GM23248 (cell line): Measurements from ENCODE around the gene RBM10. TPM values are rescaled to one million over a fixed set of nuclear protein-coding genes. Genes with fewer than 3 reads are reported as not detected.

Experiments used
- DNase-seq: peaks from one replicate; pipeline ENCODE4 v3.0.0-alpha.2; 2015
- H2AFZ ChIP-seq: fragments of 200-600 bp; sonication (generic); 2 replicates; pipeline ENCODE4 v1.6.1; 2016; ENCODE audit warnings: antibody characterized with exemption
- H3F3A ChIP-seq: fragments of 200-600 bp; sonication (generic); 2 replicates; pipeline ENCODE4 v1.6.1; 2016; ENCODE audit warnings: mild to moderate bottlenecking, antibody characterized with exemption, mixed run types; ENCODE audit not compliant: insufficient read depth
- H3K27ac ChIP-seq: fragments of 200-600 bp; sonication (generic); 2 replicates; pipeline ENCODE4 v1.5.1; 2016; ENCODE audit warnings: mild to moderate bottlenecking
- H3K27me3 ChIP-seq: fragments of 200-600 bp; sonication (generic); replicated peaks from 2 replicates; pipeline ENCODE4 v1.6.1; 2016; ENCODE audit warnings: mild to moderate bottlenecking; ENCODE audit not compliant: insufficient read depth
- H3K36me3 ChIP-seq: fragments of 200-600 bp; sonication (generic); 2 replicates; pipeline ENCODE4 v1.6.1; 2016; ENCODE audit warnings: low read depth, mild to moderate bottlenecking
- H3K4me1 ChIP-seq: fragments of 200-600 bp; sonication (generic); 2 replicates; pipeline ENCODE4 v1.6.1; 2016; ENCODE audit warnings: mild to moderate bottlenecking; ENCODE audit not compliant: insufficient read depth
- H3K4me2 ChIP-seq: fragments of 200-600 bp; sonication (generic); one replicate; pipeline ENCODE4 v1.6.1; 2016; ENCODE audit warnings: mild to moderate bottlenecking; ENCODE audit not compliant: unreplicated experiment
- H3K4me3 ChIP-seq: fragments of 200-600 bp; sonication (generic); 2 replicates; pipeline ENCODE4 v1.5.1; 2016; ENCODE audit warnings: mild to moderate bottlenecking
- H3K79me2 ChIP-seq: fragments of 200-600 bp; sonication (generic); 2 replicates; pipeline ENCODE4 v1.6.1; 2016; ENCODE audit warnings: mild to moderate bottlenecking; ENCODE audit not compliant: insufficient read depth
- H3K9ac ChIP-seq: fragments of 200-600 bp; sonication (generic); 2 replicates; pipeline ENCODE4 v1.6.1; 2016; ENCODE audit warnings: mild to moderate bottlenecking
- H3K9me2 ChIP-seq: fragments of 200-600 bp; sonication (generic); 2 replicates; pipeline ENCODE4 v1.6.1; 2016; ENCODE audit warnings: mixed run types, mild to moderate bottlenecking, moderate library complexity; ENCODE audit not compliant: insufficient read depth
- H3K9me3 ChIP-seq: fragments of 200-600 bp; sonication (generic); one replicate; pipeline ENCODE4 v1.6.1; 2017; ENCODE audit warnings: low read depth
- H4K20me1 ChIP-seq: fragments of 200-600 bp; sonication (generic); 2 replicates; pipeline ENCODE4 v1.6.0; 2016; ENCODE audit not compliant: insufficient read depth
- EZH2 ChIP-seq: fragments of 200-600 bp; sonication (generic); IDR thresholded peaks from 2 replicates; pipeline ENCODE4 v1.6.1; 2018; ENCODE audit warnings: antibody characterized with exemption, mild to moderate bottlenecking; ENCODE audit not compliant: insufficient read depth, poor library complexity, severe bottlenecking
- EZH2phosphoT487 ChIP-seq: fragments of 200-600 bp; sonication (generic); IDR thresholded peaks from 2 replicates; pipeline ENCODE4 v1.6.1; 2018; ENCODE audit warnings: antibody characterized with exemption, moderate library complexity, mild to moderate bottlenecking, low read depth; ENCODE audit not compliant: insufficient read depth
- WGBS, 2 experiments: methylation state at CpG; one replicate each; pipeline ENCODE4 v1.1.6; 2015 to 2017; ENCODE audit warnings: low lambda C conversion rate in 2 of 2, low coverage in 1 of 2; ENCODE audit errors: missing lambda C conversion rate in 2 of 2; 5-methylcytosine and 5-hydroxymethylcytosine counted together
- in situ Hi-C: fragments of 300-500 bp; cut with MboI; formaldehyde crosslinking; loops from 2 replicates; pipeline ENCODE4 v1.15.0; 2020
- polyA plus RNA-seq: library from polyadenylated mRNA; unstranded; fragments of >200 nt; fragmentation: Nextera tagmentation; extraction: Ambion mirVana; gene quantifications from 2 replicates; pipeline ENCODE4 v1.2.1, GENCODE V29; 2016
- total RNA-seq: library from RNA; depleted of rRNA; stranded (reverse); fragments of >200 nt; shearing (Covaris generic); gene quantifications from 2 replicates; pipeline ENCODE4 v1.2.3, GENCODE V29; 2014

RBM10 gene
- total and polyA plus RNA-seq, 2 experiments from 2014 or later, result 30.6 to 40.1 TPM

GRCh38 chrX:47212381-47213293 is 67.6 kb downstream of the RBM10 start:
- Histone ChIP-seq H4K20me1 (no peaks in the 10 kb centered on the region), H3K4me1 (peaks cover 15% of the 10 kb centered on the region)

DNA sequence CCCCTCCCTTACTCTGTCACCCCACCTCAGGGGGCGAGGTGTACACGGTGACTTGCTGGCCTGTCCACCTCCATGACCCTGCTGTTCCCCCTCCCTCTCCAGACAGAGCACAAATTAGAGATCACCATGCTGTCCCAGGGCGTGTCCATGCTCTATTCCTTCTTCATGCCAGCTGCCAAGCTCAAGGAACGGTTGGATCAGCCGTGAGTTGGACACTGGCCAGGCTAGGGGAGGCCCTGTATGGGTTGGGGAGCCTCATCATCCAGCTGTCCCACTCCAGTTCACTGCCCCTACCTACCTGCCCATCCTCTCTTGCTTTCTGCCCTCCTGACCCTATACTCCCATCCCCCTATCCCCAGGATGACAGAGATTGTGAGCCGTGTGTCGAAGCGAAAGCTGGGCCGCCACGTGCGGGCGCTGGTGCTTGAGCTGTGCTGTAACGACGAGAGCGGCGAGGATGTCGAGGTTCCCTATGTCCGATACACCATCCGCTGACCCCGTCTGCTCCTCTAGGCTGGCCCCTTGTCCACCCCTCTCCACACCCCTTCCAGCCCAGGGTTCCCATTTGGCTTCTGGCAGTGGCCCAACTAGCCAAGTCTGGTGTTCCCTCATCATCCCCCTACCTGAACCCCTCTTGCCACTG is 69.5 kb downstream of the RBM10 start:
- in situ Hi-C loops, result loop anchor here (25.0 kb wide), 1 partner anchor 173 kb away; no protein-coding TSS in a partner anchor
- Histone ChIP-seq H3K4me1 (peaks cover 15% of the 10 kb centered on the region), H4K20me1 (no peaks in the 10 kb centered on the region), H3K79me2 (peaks cover 10% of the 10 kb centered on the region), H3K27me3 (no peaks in the 10 kb centered on the region), H3F3A (peaks cover 44% of the 10 kb centered on the region), H3K4me2 (no peak overlapping the region), H3K36me3 (peaks cover 1% of the 10 kb centered on the region; the same call in 1 of the 2 replicates), H3K4me3 (no peak overlapping the region), H3K9me2 (no peaks in the 10 kb centered on the region), H3K9me3 (no peaks in the 10 kb centered on the region), H3K27ac (no peak overlapping the region), H2AFZ (no peak overlapping the region), H3K9ac (no peak overlapping the region)
- TF ChIP-seq EZH2 (no peak), EZH2phosphoT487 (no peak)
- WGBS, 2 experiments, result 77 to 81% methylated on average over 18 to 20 of the region's 20 CpGs
- DNase-seq, result no peak

More at GRCh38 chrX:47212381-47213293, 67.6 kb downstream of the RBM10 start:
- no peaks in the 10 kb centered on the region for H3K27me3 ChIP-seq
- no peak overlapping the region for H2AFZ ChIP-seq
- no peaks in the 10 kb centered on the region; the same call in 1 of the 2 replicates for H3K79me2 ChIP-seq
- H3F3A ChIP-seq, result peaks cover 44% of the 10 kb centered on the region
- no peak overlapping the region for H3K4me2 ChIP-seq
- H3K4me3 ChIP-seq, result no peak overlapping the region
- TF ChIP-seq EZH2phosphoT487, result no peak
- TF ChIP-seq EZH2, result no peak
- H3K9me3 ChIP-seq, result no peaks in the 10 kb centered on the region
- H3K36me3 ChIP-seq, result peaks cover 7% of the 10 kb centered on the region; the same call in 1 of the 2 replicates
- H3K9ac ChIP-seq, result no peak overlapping the region
- H3K9me2 ChIP-seq, result no peaks in the 10 kb centered on the region
- DNase-seq, result no peak
- peak overlapping the region; percentile 39; the same call in 1 of the 2 replicates for H3K27ac ChIP-seq
- in situ Hi-C loops, result loop anchor here (25.0 kb wide), 1 partner anchor 175 kb away; no protein-coding TSS in a partner anchor
- 83 to 85% methylated on average over 11 to 12 of the region's 12 CpGs for WGBS, 2 experiments

DNA sequence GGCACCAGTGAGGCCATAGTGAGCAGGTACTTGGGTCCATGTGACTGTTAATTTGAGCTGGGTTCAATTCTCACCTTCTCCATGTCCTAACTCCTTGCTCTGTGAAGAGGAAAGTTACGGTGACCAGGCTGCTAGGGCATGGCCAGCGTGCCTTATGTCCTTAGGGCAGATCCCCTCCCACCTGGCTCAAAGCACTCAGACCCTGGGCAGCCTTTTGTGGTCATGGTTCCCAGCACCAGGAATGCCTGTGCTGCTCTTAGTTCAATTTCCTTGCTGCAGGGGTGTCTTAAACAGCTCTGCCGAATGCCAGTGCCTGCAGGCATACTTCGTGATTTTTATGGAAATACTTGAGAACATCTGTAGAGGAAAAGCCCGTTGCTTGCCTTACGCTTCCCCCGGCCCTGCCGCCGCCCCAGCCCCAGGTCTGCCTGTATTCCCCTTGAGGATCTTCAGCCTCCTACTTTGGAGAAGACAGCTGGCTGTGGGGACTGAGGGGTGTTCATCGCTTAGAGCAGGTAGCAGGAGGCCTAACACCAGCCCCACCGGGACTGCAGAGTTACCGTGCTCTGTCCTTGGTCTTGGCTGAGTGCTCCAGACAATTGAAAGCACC is 70.4 kb downstream of the RBM10 start:
- Histone ChIP-seq H3K79me2 (peaks cover 19% of the 10 kb centered on the region), H3K27ac (no peak overlapping the region), H2AFZ (no peak overlapping the region), H3K4me3 (no peak overlapping the region), H3K36me3 (no peaks in the 10 kb centered on the region; the same call in 1 of the 2 replicates), H3K9me2 (no peaks in the 10 kb centered on the region), H3K27me3 (no peaks in the 10 kb centered on the region), H3F3A (peaks cover 44% of the 10 kb centered on the region), H3K9ac (no peak overlapping the region), H3K4me2 (no peak overlapping the region), H3K4me1 (peaks cover 19% of the 10 kb centered on the region), H4K20me1 (no peaks in the 10 kb centered on the region), H3K9me3 (no peaks in the 10 kb centered on the region)
- in situ Hi-C loops, result loop anchor here (25.0 kb wide), 1 partner anchor 172 kb away; no protein-coding TSS in a partner anchor
- TF ChIP-seq EZH2, result no peak
- TF ChIP-seq EZH2phosphoT487, result no peak
- 72 to 81% methylated on average over 8 to 12 of the region's 12 CpGs for WGBS, 2 experiments
- no peak for DNase-seq

DNA sequence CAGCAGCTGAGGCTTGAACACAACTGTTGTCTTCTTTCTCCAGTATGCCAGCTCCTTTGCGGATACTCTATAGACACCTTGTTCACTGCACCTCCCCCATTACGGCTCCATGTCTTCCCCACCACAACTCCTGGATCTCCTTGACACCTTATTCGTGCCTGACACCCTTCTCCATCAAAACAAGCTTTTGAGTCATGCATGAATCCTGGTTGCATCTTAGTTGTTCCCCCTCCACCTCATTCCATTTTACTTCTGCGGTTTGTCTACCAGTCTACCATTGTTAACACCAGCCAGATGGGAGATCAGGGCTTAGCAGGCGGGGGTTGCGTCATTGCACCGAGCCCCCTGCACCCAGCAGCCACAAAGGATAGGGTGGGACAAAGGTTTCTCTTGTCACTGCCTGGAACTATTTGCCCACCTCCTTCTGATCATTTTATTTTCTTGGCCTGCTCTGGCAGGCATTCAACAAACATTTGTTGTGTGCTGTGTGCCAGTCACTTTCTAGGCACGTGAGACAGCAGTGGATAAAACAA is 71.4 kb downstream of the RBM10 start:
- Histone ChIP-seq H3K4me3 (peak overlapping the region; percentile 64; the same call in 1 of the 2 replicates), H3K4me1 (peaks cover 25% of the 10 kb centered on the region), H3K9me3 (no peaks in the 10 kb centered on the region), H3K79me2 (peaks cover 29% of the 10 kb centered on the region), H3K4me2 (peak overlapping the region; percentile 86), H3K27ac (peak overlapping the region; percentile 99), H3K9ac (peak overlapping the region; percentile 89), H3K36me3 (no peaks in the 10 kb centered on the region; the same call in 1 of the 2 replicates), H3F3A (peaks cover 43% of the 10 kb centered on the region), H2AFZ (no peak overlapping the region), H4K20me1 (no peaks in the 10 kb centered on the region), H3K27me3 (no peaks in the 10 kb centered on the region), H3K9me2 (no peaks in the 10 kb centered on the region)
- in situ Hi-C loops, result loop anchor here (25.0 kb wide), 1 partner anchor 171 kb away; no protein-coding TSS in a partner anchor
- WGBS, 2 experiments, result 73 to 75% methylated on average over 7 to 8 of the region's 8 CpGs
- DNase-seq, result no peak
- TF ChIP-seq EZH2 (no peak), EZH2phosphoT487 (no peak)
